GM18861 (cell line): ENCODE results near the gene FBXL16.
A peak's percentile ranks its signal among the peaks of the same experiment; 100 is the strongest.

Experiments used
- ATAC-seq: cut with Tn5 transposase; IDR thresholded peaks from one replicate; pipeline ENCODE4 v1.9.1; 2021; ENCODE audit not compliant: unreplicated experiment

The FBXL16 gene

DNA sequence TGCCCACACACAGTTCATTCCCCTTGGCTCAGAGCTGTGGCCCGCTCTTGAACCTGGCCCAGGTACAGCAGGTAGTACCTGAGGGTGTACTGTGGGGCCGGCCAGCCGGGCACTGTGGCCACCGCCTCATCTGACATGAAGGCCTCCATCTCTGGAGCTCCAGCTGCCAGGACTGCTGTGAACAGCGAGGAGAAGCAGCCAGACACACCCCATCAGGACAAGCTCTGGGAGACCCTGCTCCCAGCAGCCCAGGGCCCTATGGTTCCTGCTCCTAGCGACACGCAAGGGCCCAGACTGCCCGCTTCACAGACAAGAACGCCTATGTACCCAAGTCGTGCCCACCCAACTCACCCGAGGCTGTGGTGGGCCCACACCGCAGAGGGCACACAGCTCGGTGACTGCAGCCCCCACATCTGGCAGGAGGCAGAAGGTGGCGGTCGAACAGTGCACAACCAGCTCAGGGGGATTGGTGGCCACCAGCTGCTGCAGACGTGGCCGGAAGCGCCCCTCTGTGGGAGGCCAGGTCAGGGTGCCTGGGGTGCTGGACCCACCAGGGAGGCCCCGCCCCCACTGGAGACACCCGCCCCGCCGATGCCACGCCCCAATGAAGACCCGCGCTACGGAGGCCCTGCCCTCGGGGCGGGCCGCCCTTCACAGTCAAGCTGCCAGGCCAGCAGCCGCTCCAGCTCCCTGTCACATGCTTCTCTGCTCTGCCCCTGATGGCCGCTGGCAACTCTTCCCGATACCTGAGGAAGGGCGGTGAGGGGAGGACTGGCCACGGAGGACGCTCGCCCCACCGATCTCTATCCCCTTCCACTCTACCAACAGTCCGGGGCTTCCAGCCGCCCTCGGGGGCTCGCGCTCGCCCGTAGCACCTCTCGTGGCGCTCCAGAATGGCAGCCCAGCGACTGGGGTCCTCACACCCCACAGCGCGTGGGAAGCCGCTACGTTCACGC, 26.5 kb downstream of the FBXL16 start:
- no peak for ATAC-seq

DNA sequence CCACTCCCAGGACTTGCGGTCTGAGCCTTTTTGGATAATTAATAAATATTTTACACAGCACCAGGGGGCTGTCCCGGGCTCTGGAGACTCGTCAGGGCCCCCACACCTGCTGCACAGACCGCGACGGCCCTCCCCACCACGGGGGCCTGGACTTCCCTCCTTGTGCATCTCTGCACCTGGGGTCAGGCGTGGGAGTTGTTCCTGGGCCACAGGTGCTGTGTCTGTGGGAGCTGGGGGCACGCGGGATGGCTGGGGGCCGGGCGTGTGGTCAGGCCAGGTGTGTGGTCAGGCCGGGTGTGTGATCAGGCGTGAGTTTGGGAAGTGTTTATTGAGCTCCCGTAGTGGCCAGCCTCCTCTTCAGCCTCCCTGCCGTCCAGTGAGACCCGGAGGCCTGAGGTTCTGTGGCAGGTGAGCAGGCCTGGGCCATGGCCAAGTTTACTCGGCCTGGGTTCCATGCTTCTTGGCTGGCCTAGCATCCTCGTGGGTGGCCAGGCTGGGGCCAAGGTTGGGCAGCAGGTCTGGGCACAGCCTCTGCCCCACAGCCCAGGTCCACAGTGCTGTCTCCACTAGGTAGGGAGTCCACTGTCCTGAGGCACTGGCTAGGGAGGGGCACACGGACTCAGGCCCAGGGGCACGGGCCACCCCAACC, 27.3 kb downstream of the FBXL16 start:
- ATAC-seq, result no peak

DNA sequence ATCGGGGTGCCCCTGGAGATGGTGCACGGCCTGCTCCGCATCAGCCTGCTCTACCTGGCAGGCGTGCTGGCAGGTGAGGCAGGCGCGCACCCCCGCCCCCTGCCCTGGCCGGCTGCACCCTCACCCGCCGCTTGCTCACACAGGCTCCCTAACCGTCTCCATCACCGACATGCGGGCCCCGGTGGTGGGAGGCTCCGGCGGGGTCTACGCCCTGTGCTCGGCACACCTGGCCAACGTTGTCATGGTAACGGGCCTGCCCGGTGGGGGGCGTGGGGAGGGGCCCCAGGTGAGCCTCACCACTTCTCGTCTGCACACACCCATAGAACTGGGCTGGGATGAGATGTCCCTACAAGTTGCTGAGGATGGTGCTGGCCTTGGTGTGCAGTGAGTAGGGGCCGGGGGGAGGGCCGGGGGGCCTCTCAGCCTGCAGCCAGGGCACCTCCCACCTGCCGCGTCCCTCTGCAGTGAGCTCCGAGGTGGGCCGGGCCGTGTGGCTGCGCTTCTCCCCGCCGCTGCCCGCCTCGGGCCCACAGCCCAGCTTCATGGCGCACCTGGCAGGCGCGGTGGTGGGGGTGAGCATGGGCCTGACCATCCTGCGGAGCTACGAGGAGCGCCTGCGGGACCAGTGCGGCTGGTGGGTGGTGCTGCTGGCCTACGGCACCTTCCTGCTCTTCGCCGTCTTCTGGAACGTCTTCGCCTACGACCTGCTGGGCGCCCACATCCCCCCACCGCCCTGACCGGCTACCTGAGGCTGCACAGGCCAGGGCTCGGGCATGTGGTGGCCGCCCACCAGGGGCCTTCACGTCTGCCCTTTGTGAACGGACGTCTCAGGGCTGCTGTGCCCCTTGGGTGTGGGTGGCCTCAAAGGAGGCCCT, 28.0 kb downstream of the FBXL16 start:
- no peak for ATAC-seq

DNA sequence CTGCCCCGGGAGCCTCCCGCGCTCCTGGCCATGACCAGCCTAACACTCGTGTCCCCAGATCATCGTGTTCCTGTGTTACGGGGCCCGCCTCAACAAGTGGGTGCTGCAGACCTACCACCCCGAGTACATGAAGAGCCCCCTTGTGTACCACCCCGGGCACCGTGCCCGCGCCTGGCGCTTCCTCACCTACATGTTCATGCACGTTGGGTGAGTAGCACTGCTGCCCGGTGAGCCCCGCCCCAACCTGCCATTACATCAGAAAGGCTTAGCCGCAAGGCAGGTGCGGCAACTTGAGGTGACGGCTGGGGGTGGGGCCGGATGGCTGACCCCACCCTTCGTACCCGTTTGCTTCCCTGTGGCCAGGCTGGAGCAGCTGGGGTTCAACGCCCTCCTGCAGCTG, 28.7 kb downstream of the FBXL16 start:
- ATAC-seq, result no peak

DNA sequence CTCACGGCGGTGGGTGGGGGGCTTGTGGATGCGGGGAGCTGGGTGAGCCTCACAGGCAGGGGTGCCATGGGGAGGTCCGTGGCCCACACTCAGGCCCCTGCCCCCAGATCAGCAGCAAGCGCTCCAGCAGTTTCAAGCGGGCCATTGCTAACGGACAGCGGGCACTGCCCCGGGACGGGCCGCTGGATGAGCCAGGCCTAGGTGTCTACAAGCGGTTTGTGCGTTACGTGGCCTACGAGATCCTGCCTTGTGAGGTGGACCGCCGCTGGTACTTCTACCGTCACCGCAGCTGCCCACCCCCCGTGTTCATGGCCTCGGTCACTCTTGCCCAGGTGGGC, 29.1 kb downstream of the FBXL16 start:
- no peak for ATAC-seq

DNA sequence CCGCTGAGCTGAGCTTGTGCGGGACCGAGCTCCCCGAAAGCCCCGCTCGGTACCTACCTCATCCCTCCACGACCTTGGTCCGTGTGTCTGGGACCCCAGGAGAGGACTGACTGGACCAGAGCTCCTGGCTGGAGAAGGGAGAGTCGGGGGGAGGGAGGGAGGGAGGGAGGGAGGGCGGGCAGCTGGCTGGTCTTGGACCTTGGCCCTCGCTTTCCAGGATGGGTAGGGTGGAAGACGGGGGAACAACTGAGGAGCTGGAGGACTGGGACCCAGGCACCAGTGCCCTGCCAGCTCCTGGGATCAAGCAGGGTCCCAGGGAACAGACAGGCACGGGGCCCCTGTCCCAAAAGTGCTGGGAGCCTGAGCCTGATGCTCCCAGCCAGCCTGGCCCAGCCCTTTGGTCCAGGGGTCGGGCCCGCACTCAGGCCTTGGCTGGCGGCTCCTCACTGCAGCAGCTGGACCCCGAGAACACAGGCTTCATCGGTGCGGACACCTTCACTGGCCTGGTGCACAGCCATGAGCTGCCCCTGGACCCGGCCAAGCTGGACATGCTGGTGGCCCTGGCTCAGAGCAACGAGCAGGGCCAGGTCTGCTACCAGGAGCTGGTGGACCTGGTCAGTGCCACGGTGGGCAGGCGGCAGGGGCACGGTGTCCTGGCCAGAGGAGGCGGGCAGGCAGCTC, 29.6 kb downstream of the FBXL16 start:
- ATAC-seq, result no peak

DNA sequence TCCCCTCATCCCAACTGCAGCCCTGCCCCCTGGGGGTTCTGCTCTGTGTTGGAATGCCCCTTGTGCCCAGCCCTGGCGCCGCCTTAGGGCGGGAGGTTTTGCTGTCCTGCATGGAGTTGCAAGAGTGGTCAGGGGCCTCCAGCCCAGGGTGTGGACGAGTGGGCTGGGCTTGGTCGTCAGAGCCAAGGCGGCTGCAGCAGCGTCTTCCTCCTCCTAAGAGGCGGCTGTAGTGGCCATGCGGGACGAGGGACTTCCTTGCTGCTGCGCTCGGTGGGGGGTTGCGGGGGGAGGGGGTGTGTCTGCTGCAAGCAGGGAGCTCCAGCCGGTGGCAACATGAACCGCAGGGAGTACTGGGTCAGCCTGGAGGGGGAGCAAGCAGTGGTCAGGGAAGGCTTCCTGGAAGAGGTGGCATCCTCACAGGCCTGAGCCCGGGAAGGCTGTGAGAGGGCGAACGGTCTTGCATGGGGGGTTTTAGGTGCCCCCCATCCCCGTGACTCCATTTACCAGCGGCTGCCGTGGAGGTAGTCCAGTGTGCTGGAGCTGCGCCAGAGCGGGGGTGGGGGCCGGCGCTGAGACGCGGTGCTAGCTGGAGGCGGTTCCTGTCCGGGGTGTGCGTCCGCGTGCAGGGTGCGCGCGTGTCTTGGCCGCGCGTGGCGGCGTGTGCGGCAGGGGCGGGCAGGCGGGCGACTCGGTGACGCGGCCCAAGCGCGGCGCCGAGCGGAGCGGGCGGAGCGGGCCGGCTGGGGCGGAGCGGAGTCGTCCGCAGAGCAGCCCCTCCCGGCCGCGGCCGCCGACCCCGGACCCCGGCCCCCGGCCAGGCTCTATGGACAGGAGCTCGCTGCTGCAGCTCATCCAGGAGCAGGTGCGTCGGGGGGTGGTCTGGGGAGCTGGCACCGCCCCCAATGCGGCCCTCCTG, 30.4 kb downstream of the FBXL16 start, which contains the start of gene RHBDL1:
TSS of gene RHBDL1 (plus strand) at position 704 of the 916 bp plus-strand sequence. CDS start at position 824, 120 bp downstream.
- no peak for ATAC-seq

DNA sequence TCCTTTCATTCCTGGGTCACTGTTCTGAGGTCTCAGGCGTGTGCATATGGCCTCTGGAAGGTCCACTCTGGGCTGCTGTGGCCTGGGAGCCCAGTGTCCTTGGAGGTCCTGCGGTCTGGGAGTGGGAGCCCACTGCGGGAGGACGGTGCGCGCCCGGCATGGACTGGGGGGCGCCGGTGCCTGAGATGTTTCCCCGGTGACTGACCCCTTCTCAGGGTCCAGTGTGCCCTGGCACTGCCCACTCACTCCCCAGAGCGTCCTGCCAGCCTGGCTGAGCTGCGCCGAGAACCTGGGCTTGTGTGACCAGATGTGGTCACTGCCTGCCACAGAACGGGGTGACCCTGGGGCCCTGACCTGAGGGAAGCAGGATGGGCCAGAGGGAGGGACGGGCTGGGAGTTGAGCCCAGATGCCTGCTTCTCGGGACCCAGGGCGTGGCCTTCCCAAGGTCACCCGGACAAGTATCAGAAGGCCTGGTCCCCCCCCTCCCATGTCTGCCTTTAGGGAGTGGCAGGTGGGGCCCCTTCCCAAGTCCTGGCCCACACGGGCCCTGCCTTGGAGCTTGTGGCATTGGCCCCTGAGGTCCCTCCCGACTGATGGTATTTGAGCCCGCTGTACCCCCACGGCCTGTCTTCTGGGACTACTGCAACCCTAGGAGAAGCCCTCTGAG, 31.3 kb downstream of the FBXL16 start:
- no peak for ATAC-seq

DNA sequence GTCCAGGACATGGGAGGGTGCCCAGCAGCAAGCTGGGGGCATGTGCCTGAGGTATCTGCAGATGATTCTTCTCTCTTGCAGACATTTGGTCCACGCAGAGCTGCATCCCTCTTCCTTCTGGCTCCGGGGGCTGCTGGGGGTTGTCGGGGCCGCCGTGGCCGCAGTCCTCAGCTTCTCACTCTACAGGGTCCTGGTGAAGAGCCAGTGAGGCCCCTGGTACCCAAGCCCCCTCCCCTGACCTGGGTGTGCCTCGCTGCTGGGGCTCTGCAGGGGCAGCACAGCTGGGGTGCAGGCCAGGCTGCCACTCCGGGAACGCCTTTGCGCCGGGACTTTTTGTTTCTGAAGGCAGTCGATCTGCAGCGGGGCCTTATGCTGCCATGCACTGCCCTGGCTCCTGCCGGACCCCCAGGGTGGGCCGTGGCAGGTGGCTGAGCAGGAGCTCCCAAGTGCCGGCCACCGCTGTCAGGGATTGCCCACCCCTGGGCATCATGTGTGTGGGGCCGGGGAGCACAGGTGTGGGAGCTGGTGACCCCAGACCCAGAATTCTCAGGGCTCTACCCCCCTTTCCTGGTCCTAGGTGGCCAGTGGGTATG, 32.1 kb downstream of the FBXL16 start:
- no peak for ATAC-seq

DNA sequence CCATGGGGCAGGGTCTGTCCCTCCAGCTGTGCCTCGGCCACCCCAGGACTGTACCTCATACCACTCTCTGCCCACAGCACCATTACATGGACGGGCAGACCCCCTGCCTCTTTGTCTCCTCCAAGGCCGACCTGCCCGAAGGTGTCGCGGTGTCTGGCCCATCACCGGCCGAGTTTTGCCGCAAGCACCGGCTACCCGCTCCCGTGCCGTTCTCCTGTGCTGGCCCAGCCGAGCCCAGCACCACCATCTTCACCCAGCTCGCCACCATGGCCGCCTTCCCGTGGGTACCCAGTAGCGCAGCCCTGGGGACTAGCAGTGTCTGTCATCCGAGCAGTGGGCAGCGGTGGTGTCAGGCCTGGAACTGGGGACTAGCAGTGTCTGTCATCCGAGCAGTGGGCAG, 32.8 kb downstream of the FBXL16 start:
- no peak for ATAC-seq

DNA sequence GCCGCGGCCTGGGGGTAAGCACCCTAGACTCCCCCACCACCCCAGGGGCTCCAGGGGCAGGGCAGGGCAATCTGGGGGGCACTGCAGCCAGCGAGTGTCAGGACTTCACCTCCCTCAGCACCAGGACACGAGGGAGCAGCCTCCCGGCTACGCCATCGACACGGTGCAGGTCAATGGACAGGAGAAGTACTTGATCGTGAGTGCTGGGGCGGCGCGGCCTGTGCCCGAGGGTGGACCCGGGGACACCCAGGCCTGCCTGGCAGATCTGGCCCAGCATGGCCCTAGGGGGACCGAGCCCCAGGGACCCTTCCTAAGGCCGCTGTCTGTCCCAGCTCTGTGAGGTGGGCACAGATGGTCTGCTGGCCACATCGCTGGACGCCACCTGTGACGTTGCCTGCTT, 33.2 kb downstream of the FBXL16 start:
- ATAC-seq, result no peak

DNA sequence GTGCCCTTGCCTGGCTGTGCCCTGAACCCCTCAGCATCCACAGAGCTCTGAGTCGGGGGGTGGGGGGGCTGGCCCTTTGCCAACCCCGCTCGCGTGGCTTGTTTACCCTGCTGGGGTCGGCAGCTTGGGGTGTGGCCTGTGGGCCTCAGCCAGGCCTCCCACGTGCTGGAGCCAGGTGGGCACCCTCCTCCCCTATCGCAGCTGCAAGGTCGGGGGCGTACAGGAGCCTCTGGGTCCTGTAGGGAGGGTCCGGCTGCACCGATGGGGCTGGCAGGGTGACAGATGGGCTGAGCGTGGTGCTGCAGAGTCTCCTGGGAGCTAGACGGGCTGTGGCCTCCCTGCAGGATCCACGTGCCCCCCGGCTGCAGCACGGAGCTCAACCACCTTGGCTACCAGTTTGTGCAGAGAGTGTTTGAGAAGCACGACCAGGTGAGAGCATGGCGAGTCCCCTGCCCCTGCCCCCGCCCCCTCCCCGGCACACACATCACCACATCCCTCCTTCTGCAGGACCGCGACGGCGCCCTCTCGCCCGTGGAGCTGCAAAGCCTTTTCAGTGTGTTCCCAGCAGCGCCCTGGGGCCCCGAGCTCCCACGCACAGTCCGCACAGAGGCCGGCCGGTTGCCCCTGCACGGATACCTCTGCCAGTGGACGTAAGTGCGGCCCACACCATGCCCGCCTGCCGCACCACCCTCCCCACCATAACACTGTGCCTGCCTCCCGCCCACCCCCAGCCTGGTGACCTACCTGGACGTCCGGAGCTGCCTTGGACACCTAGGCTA, 34.1 kb downstream of the FBXL16 start:
- no peak for ATAC-seq

DNA sequence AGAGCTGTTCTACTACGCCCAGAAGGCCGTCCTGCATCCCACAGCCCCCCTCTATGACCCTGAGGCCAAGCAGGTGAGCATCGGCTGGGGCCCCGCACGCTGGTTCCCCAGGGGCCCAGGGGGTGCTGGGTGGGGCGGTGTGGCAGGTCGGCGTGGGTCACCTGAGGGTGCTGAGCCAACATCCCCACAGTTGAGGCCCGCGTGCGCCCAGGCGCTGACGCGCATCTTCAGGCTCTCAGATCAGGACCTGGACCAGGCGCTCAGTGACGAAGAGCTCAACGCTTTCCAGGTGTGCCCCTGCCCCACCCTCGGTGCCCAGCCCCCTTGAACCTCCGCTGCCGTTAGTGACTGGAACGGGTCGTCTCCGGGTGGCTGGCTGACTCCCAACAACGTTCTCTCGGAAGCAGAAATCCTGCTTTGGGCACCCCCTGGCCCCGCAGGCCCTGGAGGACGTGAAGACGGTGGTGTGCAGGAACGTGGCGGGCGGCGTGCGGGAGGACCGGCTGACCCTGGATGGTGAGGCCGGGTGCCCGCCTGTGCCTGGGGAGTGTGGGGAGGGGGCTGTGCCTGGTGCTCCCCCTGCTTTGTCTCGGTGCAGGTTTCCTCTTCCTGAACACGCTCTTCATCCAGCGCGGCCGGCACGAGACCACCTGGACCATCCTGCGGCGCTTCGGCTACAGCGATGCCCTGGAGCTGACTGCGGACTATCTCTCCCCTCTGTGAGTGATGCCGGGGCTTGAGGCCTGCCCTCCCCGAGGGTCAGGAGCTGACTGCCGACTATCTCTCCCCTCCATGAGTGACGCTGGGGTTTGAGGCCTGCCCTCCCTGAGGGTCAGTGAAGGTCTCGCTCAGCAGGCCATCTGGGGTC, 34.9 kb downstream of the FBXL16 start:
- ATAC-seq, result no peak

DNA sequence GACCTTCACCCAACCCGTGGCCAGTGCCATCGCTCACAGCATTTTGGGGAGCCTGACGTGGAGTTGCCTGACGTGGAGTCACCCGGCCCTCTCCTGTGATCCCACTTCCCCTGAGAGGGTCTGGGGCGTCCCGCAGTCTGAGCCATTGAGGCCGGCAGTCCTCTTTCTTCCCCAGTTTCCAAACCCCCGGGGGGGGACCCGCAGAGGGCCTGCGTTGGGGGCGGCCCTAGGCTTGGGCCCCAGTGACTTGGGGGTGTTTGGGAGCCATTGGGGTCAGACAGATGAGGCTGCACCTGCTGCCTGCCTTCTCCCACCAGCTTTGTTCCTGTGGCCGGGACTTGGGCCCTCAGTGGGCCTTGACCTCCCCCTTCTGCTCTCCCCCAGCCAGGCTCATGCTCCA, 35.9 kb downstream of the FBXL16 start:
- no peak for ATAC-seq

DNA sequence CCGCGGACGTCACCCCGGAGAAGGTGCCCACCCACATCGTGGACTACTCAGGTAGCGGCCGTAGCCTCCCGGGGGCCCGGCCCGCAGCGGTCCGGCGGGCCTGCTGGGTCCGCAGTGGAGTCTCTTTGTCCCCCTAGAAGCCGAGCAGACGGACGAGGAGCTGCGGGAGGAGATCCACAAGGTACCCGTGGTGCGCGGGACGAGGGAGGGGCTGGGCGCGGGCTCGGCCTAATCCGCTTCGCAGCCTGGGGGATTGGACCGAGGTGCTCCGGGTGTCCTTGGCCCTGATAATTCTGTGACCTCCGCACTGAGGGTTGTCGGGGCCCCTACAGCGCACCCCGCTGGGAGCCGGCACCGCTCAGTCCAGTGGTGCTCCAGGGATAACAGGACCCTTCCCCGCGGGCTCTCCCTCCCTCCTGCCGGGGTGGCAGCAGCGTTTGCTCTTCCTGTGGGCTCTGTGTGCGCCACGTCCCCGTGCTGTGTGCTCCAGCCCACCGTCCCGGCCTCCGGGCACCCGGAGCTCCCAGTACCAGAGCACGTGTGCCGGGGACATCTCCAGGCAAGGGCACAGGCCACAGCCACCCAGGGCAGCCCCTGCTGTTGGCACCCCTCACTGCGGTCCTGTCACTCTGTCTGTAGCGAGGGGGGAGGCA, 37.0 kb downstream of the FBXL16 start:
- ATAC-seq, result no peak

DNA sequence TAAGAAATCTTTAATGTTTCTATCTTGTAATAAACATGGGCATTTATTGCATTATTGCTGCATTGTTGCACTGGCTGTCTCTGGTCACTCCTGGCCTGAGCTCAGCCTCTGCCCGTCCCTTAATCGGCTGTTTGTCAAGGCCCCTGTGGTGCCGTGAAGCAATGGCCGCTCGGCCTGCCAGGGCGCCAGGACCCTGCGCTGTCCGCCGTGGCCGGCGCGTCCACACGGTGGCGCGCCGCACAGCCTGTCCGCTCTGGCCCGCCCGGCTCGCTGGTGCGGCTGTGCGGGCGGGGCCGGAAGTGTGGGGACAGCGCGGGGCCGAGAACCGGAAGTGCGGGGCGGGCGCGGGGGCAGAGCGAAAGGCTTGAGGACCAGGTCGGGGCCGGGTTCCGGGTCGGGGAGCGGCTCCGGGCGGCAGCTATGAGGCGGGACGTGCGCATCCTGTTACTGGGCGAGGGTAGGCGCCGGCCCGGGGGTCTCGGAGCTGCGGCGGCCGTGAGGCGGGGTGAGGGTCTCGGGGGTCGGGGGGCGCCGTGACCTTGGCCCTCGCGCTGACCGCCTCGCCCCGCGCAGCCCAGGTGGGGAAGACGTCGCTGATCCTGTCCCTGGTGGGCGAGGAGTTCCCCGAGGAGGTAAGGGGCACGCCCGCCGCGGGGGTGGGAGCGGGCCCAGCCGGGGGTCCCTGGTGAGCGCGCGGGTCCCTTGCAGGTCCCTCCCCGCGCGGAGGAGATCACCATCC, 37.7 kb downstream of the FBXL16 start, which contains the start of gene RHOT2:
TSS of gene RHOT2 (plus strand) at position 353 of the 739 bp plus-strand sequence. CDS start at position 421, 68 bp downstream.
- peak; percentile 67 for ATAC-seq
